CD8-positive, alpha-beta memory T cell (primary cell): ENCODE measurements around the gene PIWIL4. TPM values are rescaled to one million over a fixed set of nuclear protein-coding genes. Genes with fewer than 3 reads are reported as not detected.
"Not testable (repeated sequence)": the region's sequence is repeated elsewhere in the genome, so short reads cannot be mapped to it uniquely, and the experiment has no call there.

Experiments used
- CTCF ChIA-PET: fragments of 350-600 bp; sonication (Branson Sonifier 250); formaldehyde crosslinking; loops from one replicate; lab custom pipeline; 2021; ENCODE audit warnings: antibody characterized with exemption; lab: Charles Lee
- POLR2A ChIA-PET: fragments of 350-600 bp; sonication (Branson Sonifier 250); formaldehyde crosslinking; loops from one replicate; lab custom pipeline; 2021; ENCODE audit warnings: antibody characterized with exemption; lab: Charles Lee
- DNase-seq, 5 donors: peaks; one replicate each; pipeline versions ENCODE4 v3.0.0 to v3.0.0-alpha.2; 2020 to 2022; ENCODE audit warnings: mixed read lengths in 1 of 5
- H3K27ac ChIP-seq: one replicate; pipeline ENCODE4 v1.7.0; 2013; ENCODE audit warnings: low read depth, mild to moderate bottlenecking, low read length, moderate library complexity
- H3K27me3 ChIP-seq: 2 replicates; pipeline ENCODE4 v1.7.0; 2013; ENCODE audit warnings: low read length, mild to moderate bottlenecking; ENCODE audit not compliant: insufficient read depth, poor library complexity, severe bottlenecking
- H3K36me3 ChIP-seq: 2 replicates; pipeline ENCODE4 v1.7.0; 2013; ENCODE audit warnings: mild to moderate bottlenecking, low read length, moderate library complexity; ENCODE audit not compliant: insufficient read depth
- H3K4me1 ChIP-seq: 2 replicates; pipeline ENCODE4 v1.7.0; 2013; ENCODE audit warnings: mild to moderate bottlenecking, low read length, moderate library complexity; ENCODE audit not compliant: insufficient read depth
- H3K4me3 ChIP-seq: 2 replicates; pipeline ENCODE4 v1.7.0; 2013; ENCODE audit warnings: mild to moderate bottlenecking, low read length
- H3K9me3 ChIP-seq: 2 replicates; pipeline ENCODE4 v1.7.0; 2013; ENCODE audit warnings: mild to moderate bottlenecking, low read length
- H3K27ac Mint-ChIP-seq, 8 donors: one replicate each; pipeline ENCODE4 v1.8.0; 2020 to 2021; ENCODE audit warnings: mixed read lengths in 8 of 8, mild to moderate bottlenecking in 6 of 8, inconsistent platforms in 3 of 8, moderate library complexity in 3 of 8
- H3K27me3 Mint-ChIP-seq, 2 donors: one replicate each; pipeline ENCODE4 v1.8.0; 2020 to 2021; ENCODE audit warnings: mixed read lengths in 2 of 2, mild to moderate bottlenecking in 1 of 2, moderate library complexity in 1 of 2
- H3K36me3 Mint-ChIP-seq, 3 donors: one replicate each; pipeline ENCODE4 v1.8.0; 2020 to 2021; ENCODE audit warnings: mixed read lengths in 3 of 3, inconsistent platforms in 1 of 3, mild to moderate bottlenecking in 1 of 3
- H3K4me1 Mint-ChIP-seq, 3 donors: one replicate each; pipeline ENCODE4 v1.8.0; 2020 to 2021; ENCODE audit warnings: mixed read lengths in 3 of 3, inconsistent platforms in 1 of 3, mild to moderate bottlenecking in 1 of 3
- H3K4me3 Mint-ChIP-seq, 7 donors: one replicate each; pipeline ENCODE4 v1.8.0; 2020 to 2021; ENCODE audit warnings: mixed read lengths in 7 of 7, mild to moderate bottlenecking in 6 of 7, moderate library complexity in 4 of 7, inconsistent platforms in 2 of 7
- H3K9me3 Mint-ChIP-seq, 5 donors: one replicate each; pipeline ENCODE4 v1.8.0; 2020 to 2022; ENCODE audit warnings: mixed read lengths in 5 of 5, mild to moderate bottlenecking in 3 of 5, moderate library complexity in 2 of 5, inconsistent platforms in 1 of 5
- polyA plus RNA-seq: library from polyadenylated mRNA; unstranded; fragments of 300-500 nt; fragmentation: Illumina TruSeq; gene quantifications from one replicate; pipeline ENCODE4 v1.2.3, GENCODE V29; 2021
- total RNA-seq, 2 experiments: library from RNA; stranded (reverse); gene quantifications; one replicate each; pipeline ENCODE4 v1.2.3, GENCODE V29; 2021

Gene PIWIL4
- total and polyA plus RNA-seq, 3 experiments from 2014 or later: 0.36 to 0.61 (median 0.58) TPM

DNA sequence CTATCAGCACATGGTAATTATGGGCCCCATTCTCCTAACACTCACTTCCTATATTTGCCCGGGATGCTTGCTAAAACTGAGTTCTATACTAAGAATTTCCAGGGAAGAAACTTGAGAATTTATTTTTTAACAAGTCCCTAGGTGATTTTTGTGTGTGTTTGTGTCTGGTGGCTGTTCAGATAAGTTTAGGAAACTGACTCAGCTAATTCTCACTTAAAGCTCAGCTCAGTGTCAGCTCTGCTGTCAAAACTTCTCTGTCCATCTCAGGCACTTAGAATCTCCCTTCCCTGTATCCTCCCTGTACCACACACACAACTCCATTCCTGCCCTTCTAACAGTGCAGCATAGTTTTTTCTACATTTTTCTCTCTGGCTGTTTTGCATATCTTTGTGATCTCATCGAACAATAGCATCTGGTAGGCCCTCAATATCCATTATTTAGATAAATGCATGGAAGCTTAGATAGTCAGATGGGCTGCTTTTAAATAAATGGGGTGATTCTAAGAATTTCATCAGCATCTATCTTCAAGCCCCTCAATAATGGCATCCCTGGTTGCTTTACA, 69.3 kb downstream of the PIWIL4 start:
- Mint-ChIP-seq H3K9me3 (no peaks in the 10 kb centered on the region), H3K4me3 (no peak overlapping the region), H3K27ac (no peak overlapping the region), H3K36me3 (no peaks in the 10 kb centered on the region), H3K27me3 (no peaks in the 10 kb centered on the region), H3K4me1 (peaks cover 3 to 13% (median 8%) of the 10 kb centered on the region in 3 donors)
- no peak overlapping the region for H3K4me3 ChIP-seq
- H3K27ac ChIP-seq: no peak overlapping the region
- no peaks in the 10 kb centered on the region for H3K9me3 ChIP-seq
- no peaks in the 10 kb centered on the region for H3K4me1 ChIP-seq
- no peaks in the 10 kb centered on the region for H3K36me3 ChIP-seq
- no peaks in the 10 kb centered on the region for H3K27me3 ChIP-seq
- CTCF ChIA-PET: no interaction called here
- POLR2A ChIA-PET: no interaction called here
- DNase-seq: no peak

DNA sequence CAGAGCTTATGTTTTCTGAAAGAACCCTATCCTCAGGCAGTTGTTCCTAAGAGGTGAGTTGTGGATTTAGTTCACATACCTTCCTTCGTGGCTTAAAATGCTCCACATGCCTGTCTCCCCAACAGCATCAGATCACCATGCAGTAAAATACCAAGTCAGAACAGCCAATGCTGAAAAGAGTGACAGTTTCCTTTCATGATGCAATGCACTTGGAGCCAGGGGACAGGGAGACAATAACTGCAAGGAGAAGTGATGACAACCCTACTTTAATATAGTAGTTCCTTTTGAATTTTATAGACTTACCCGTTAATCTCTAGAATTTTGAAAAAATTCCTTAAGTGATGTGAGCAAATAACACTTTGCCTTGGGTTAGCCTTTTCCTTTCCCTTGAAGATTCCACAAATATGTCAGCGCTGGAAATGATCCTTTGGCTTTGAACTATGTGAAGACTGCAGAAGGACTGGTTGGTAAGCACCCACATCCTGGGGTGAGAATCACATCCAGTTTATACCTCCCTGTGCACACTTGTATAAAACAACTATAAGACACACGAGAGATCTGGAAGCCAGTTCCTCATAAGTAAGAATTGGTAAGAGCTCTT, 71.2 kb downstream of the PIWIL4 start:
- no peaks in the 10 kb centered on the region for H3K36me3 Mint-ChIP-seq

DNA sequence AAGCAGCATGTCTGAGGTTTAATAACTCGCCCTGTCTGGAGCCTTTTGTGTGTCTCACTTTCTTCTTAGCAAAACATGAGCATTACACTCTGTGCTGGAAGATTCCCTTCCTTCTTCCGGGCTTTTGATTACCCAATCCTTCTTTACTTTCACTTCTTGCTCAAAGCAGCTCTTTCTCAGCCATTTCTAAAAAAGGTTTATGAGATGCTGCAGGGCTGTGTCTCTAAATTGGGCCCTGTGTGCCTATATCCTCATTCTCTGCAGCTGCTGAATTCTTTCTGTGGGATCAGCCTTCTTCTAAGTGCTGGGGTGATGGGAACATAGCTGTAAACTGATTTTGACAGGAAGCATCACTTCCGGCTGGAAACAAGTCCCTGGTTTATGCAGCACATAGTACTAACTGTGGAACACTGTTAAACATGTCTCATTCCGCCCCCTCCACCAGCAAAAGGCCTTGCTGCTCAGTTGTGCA, 71.8 kb downstream of the PIWIL4 start:
- CTCF ChIA-PET: no interaction called here
- Histone ChIP-seq H3K27me3 (no peaks in the 10 kb centered on the region), H3K4me1 (no peaks in the 10 kb centered on the region), H3K27ac (no peak overlapping the region), H3K36me3 (no peaks in the 10 kb centered on the region), H3K4me3 (no peak overlapping the region), H3K9me3 (no peaks in the 10 kb centered on the region)
- Mint-ChIP-seq H3K27ac (peak overlapping the region in 1 of 8 donors; percentile 47), H3K9me3 (no peaks in the 10 kb centered on the region), H3K27me3 (peaks cover 0 to 4% of the 10 kb centered on the region in 2 donors), H3K4me1 (peaks cover 3 to 13% (median 8%) of the 10 kb centered on the region in 3 donors), H3K4me3 (peak overlapping the region in 2 of 7 donors; percentile 2 to 45), H3K36me3 (no peaks in the 10 kb centered on the region)
- no peak for DNase-seq
- POLR2A ChIA-PET: no interaction called here

More for the DNA sequence above, 71.2 kb downstream of the PIWIL4 start:
- H3K4me1 Mint-ChIP-seq: peaks cover 3 to 13% (median 8%) of the 10 kb centered on the region in 3 donors
- Histone ChIP-seq H3K27ac (no peak overlapping the region), H3K4me1 (no peaks in the 10 kb centered on the region), H3K9me3 (no peaks in the 10 kb centered on the region), H3K36me3 (no peaks in the 10 kb centered on the region), H3K4me3 (no peak overlapping the region), H3K27me3 (no peaks in the 10 kb centered on the region)
- H3K27me3 Mint-ChIP-seq: peaks cover 0 to 3% of the 10 kb centered on the region in 2 donors
- no peak overlapping the region for H3K27ac Mint-ChIP-seq
- no peaks in the 10 kb centered on the region for H3K9me3 Mint-ChIP-seq
- peak overlapping the region in 1 of 7 donors; percentile 10 for H3K4me3 Mint-ChIP-seq
- no peak for DNase-seq
- ChIA-PET POLR2A (no interaction called here), CTCF (no interaction called here)

DNA sequence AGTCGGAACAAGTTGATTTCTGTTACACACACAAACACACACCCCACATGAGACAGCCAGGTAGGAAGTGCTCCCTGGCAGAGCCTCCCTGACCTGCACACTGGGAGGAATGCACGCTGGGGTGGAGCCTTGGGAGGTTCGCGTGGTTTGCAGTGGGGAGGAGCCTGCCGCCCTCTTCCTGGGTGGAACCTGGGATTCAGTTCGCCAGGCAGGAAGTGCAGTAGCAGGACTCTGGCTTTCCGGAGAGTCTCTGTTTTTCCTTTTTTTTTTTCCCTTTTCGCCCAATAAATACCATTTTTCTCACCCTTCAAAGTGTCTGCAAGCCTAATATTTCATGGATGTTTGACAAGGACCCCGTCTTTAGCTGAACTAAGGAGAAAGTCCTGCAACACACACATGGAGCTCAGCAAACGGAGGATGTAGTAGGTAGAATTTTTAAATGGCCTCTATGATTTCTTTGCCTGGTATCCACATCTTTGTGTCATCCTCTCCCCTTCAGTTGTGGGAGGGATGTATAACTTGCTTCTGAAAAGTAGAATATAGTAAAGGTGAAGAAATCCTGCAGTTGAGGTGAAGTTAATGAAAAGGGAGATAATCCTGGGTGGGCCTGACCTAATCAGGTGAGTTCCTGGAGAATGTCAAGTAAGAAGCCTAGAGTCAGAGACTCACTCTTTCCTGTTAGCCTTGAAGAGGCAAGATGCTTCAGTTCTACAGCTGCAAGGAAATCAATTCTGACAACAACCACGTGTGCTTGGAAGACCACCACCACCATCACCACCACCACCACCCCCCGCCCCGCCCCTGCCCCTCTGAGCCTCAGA, 72.9 kb downstream of the PIWIL4 start:
- H3K4me1 Mint-ChIP-seq: peaks cover 3 to 13% (median 8%) of the 10 kb centered on the region in 3 donors
- Histone ChIP-seq H3K36me3 (no peaks in the 10 kb centered on the region), H3K27ac (no peak overlapping the region), H3K27me3 (no peaks in the 10 kb centered on the region), H3K9me3 (no peaks in the 10 kb centered on the region), H3K4me3 (no peak overlapping the region), H3K4me1 (no peaks in the 10 kb centered on the region)
- no peaks in the 10 kb centered on the region for H3K36me3 Mint-ChIP-seq
- POLR2A ChIA-PET: interaction anchor here (0.5 kb wide), 1 partner anchor 89 kb away, joined by 3 read pairs; no protein-coding TSS in a partner anchor
- H3K4me3 Mint-ChIP-seq: no peak overlapping the region
- H3K27ac Mint-ChIP-seq: no peak overlapping the region
- CTCF ChIA-PET: no interaction called here
- no peaks in the 10 kb centered on the region for H3K9me3 Mint-ChIP-seq
- peaks cover 0 to 4% of the 10 kb centered on the region in 2 donors for H3K27me3 Mint-ChIP-seq
- no peak for DNase-seq

DNA sequence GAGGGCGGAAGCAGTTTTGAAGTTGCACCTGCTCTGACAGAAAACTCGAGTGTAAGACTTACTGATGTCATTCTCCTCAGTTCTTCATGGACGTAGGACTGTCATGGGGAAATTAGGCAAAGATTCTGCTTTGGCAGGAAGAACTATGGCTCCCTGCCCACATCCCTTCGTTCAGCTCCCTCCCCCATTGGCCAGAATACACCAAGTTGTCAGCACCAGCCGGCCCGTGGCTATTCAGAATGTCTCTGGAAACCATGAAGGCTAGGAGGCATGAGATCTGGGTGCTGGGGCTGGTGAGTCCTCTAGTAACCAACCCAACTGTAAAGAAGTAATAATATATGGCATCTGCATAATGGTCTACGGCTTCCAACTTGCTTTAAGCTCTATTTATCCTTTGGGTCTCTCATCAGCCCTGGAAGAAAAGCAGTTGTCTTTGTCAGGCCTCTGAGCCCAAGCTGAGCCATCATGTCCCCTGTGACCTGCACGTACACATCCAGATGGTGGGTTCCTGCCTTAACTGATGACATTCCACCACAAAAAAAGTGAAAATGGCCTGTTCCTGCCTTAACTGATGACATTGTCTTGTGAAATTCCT, 74.1 kb downstream of the PIWIL4 start:
- Mint-ChIP-seq H3K4me3 (no peak overlapping the region), H3K36me3 (no peaks in the 10 kb centered on the region), H3K27ac (no peak overlapping the region), H3K9me3 (no peaks in the 10 kb centered on the region), H3K4me1 (peaks cover 3 to 13% (median 8%) of the 10 kb centered on the region in 3 donors), H3K27me3 (peaks cover 0 to 4% of the 10 kb centered on the region in 2 donors)
- ChIA-PET POLR2A (no interaction called here), CTCF (no interaction called here)
- no peaks in the 10 kb centered on the region for H3K27me3 ChIP-seq
- DNase-seq: no peak
- no peak overlapping the region for H3K27ac ChIP-seq
- no peaks in the 10 kb centered on the region for H3K4me1 ChIP-seq
- H3K36me3 ChIP-seq: no peaks in the 10 kb centered on the region
- H3K4me3 ChIP-seq: no peak overlapping the region
- H3K9me3 ChIP-seq: no peaks in the 10 kb centered on the region

DNA sequence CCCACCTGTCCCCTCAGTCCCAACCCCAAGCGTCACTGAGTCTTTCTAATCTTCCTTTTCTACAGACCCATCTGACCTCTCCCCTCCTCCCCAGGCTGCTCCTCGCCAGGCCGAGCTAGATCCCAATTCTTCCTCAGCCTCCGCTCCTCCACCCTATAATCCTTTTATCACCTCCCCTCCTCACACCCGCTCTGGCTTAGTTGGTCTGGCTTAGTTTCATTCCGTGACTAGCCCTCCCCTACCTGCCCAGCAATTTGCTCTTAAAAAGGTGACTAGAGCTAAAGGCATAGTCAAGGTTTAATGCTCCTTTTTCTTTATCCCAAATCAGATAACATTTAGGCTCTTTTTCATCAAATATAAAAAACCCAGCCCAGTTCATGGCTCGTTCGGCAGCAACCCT, 76.0 kb downstream of the PIWIL4 start:
- CTCF ChIA-PET, H3K27me3 ChIP-seq, H3K4me1 ChIP-seq, POLR2A ChIA-PET, H3K4me3 Mint-ChIP-seq, H3K27ac Mint-ChIP-seq, H3K36me3 ChIP-seq, H3K4me3 ChIP-seq, H3K9me3 ChIP-seq, H3K27me3 Mint-ChIP-seq, H3K27ac ChIP-seq, DNase-seq, H3K9me3 Mint-ChIP-seq, H3K36me3 Mint-ChIP-seq: not testable (repeated sequence)
- peaks cover 3 to 11% (median 8%) of the 10 kb centered on the region in 3 donors for H3K4me1 Mint-ChIP-seq

DNA sequence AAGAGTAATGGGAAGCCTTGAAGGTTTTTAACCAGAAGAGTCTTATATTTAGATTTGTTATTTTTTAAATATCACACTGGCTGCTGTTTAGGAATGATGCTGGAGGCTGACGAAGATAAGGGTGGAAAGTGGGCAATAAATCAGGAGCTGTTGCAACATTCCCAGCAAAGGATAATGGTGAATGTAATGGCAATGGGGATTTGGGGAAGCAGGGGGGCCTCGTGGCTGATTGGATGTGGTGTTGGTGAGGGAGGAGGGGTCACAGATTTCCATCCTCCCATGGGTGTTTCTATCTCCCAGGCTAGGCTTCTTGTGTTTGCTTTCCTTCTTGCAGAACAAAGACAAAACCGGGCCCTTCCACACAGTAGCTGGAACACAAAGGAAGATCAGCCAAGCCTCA, 80.8 kb downstream of the PIWIL4 start:
- no peak for DNase-seq
- H3K9me3 Mint-ChIP-seq: no peaks in the 10 kb centered on the region
- no peak overlapping the region for H3K27ac ChIP-seq
- H3K9me3 ChIP-seq: no peaks in the 10 kb centered on the region
- H3K36me3 ChIP-seq: no peaks in the 10 kb centered on the region
- no peak overlapping the region for H3K4me3 Mint-ChIP-seq
- ChIA-PET CTCF (no interaction called here), POLR2A (no interaction called here)
- H3K27me3 ChIP-seq: no peaks in the 10 kb centered on the region
- H3K4me3 ChIP-seq: no peak overlapping the region
- H3K27me3 Mint-ChIP-seq: peaks cover 7% of the 10 kb centered on the region in 2 donors
- H3K4me1 ChIP-seq: no peaks in the 10 kb centered on the region
- H3K27ac Mint-ChIP-seq: no peak overlapping the region
- H3K4me1 Mint-ChIP-seq: no peaks in the 10 kb centered on the region
- no peaks in the 10 kb centered on the region for H3K36me3 Mint-ChIP-seq

- no peak overlapping the region for H3K27ac ChIP-seq
- Mint-ChIP-seq H3K27ac (no peak overlapping the region), H3K4me1 (no peaks in the 10 kb centered on the region), H3K36me3 (no peaks in the 10 kb centered on the region), H3K27me3 (peaks cover 7 to 9% of the 10 kb centered on the region in 2 donors), H3K9me3 (no peaks in the 10 kb centered on the region), H3K4me3 (no peak overlapping the region)
- no peaks in the 10 kb centered on the region for H3K9me3 ChIP-seq
- H3K4me3 ChIP-seq: no peak overlapping the region
- DNase-seq: no peak
- CTCF ChIA-PET: no interaction called here
- no peaks in the 10 kb centered on the region for H3K27me3 ChIP-seq
- no peaks in the 10 kb centered on the region for H3K4me1 ChIP-seq
- H3K36me3 ChIP-seq: no peaks in the 10 kb centered on the region
- POLR2A ChIA-PET: no interaction called here
Observed at GRCh38 chr11:94648789-94649188, 81.6 kb downstream of the PIWIL4 start.
